GM19395 (cell line): ENCODE data around the gene SOX30.

Experiments
- ATAC-seq: cut with Tn5 transposase; IDR thresholded peaks from one replicate; pipeline ENCODE4 v1.9.1; 2021; ENCODE audit warnings: mild to moderate bottlenecking, moderate library complexity; ENCODE audit not compliant: unreplicated experiment

The SOX30 gene

GRCh38 chr5:157610990-157611389, 41.2 kb downstream of the SOX30 start:
- ATAC-seq = no peak

- ATAC-seq = no peak
These were observed 43.2 kb downstream of the SOX30 start for GRCh38 chr5:157608972-157609565.

GRCh38 chr5:157607371-157608161, 44.7 kb downstream of the SOX30 start:
- ATAC-seq = peak; percentile 53

GRCh38 chr5:157606046-157606445, 46.2 kb downstream of the SOX30 start:
- no peak for ATAC-seq

- ATAC-seq = peak; percentile 47
These were observed 48.7 kb downstream of the SOX30 start for GRCh38 chr5:157603333-157604190.

- ATAC-seq = peak; percentile 54
These were observed 49.7 kb downstream of the SOX30 start for GRCh38 chr5:157602505-157602904.

GRCh38 chr5:157600252-157600651, 52.0 kb downstream of the SOX30 start:
- ATAC-seq = no peak

- no peak for ATAC-seq
These were observed 52.7 kb downstream of the SOX30 start for GRCh38 chr5:157599565-157599964.

GRCh38 chr5:157598350-157598936, 53.8 kb downstream of the SOX30 start:
- no peak for ATAC-seq

GRCh38 chr5:157597277-157597676, 55.0 kb downstream of the SOX30 start:
- ATAC-seq = no peak

GRCh38 chr5:157596487-157596886, 55.8 kb downstream of the SOX30 start:
- peak; percentile 87 for ATAC-seq

- ATAC-seq = no peak
These were observed 57.4 kb downstream of the SOX30 start for GRCh38 chr5:157594675-157595459.

GRCh38 chr5:157594257-157594656, 58.0 kb downstream of the SOX30 start:
- no peak for ATAC-seq

- no peak for ATAC-seq
These were observed 59.0 kb downstream of the SOX30 start for GRCh38 chr5:157593052-157593757.

- ATAC-seq = no peak
These were observed 59.6 kb downstream of the SOX30 start for GRCh38 chr5:157592594-157592993.

- ATAC-seq = no peak
These were observed 61.8 kb downstream of the SOX30 start for GRCh38 chr5:157590478-157590877.

GRCh38 chr5:157584628-157585027, 67.6 kb downstream of the SOX30 start:
- ATAC-seq = no peak

- peak; percentile 72 for ATAC-seq
These were observed 69.3 kb downstream of the SOX30 start for GRCh38 chr5:157582731-157583620.

- ATAC-seq = no peak
These were observed 70.3 kb downstream of the SOX30 start for GRCh38 chr5:157581901-157582300.
